MCF 10A (cell line): ENCODE data around the gene STK11. TPM values are rescaled to one million over a fixed set of nuclear protein-coding genes. Genes with fewer than 3 reads are reported as not detected.

Experiments used
- BruUV-seq: library from RNA; stranded (reverse); fragments of 400-500 nt; replicated peaks from 2 replicates; lab custom pipeline; 2021; lab: Mats Ljungman, UMichigan
- CTCF ChIA-PET: fragments of 300-600 bp; sonication (Branson Sonifier 250); formaldehyde crosslinking; extraction: SDS; loops from one replicate; lab custom pipeline; 2021; ENCODE audit warnings: antibody characterized with exemption, inconsistent platforms; lab: Yijun Ruan, JAX
- POLR2A ChIA-PET: fragments of 300-600, 350-650 bp; sonication (Branson Sonifier 250); formaldehyde crosslinking; extraction: SDS; loops from one replicate; lab custom pipeline; 2020; ENCODE audit warnings: antibody characterized with exemption, inconsistent platforms; lab: Yijun Ruan, JAX
- DNase-seq: peaks from one replicate; pipeline ENCODE4 v3.0.0-alpha.2; 2018; ENCODE audit not compliant: unreplicated experiment
- H3K27ac Mint-ChIP-seq: one replicate; pipeline ENCODE4 v1.8.0; 2022; ENCODE audit warnings: mild to moderate bottlenecking, low read depth, mixed read lengths; ENCODE audit not compliant: unreplicated experiment
- H3K27me3 Mint-ChIP-seq: one replicate; pipeline ENCODE4 v1.8.0; 2022; ENCODE audit warnings: mixed read lengths; ENCODE audit not compliant: insufficient read depth, unreplicated experiment
- H3K36me3 Mint-ChIP-seq: one replicate; pipeline ENCODE4 v1.8.0; 2022; ENCODE audit warnings: mild to moderate bottlenecking, moderate library complexity, mixed read lengths; ENCODE audit not compliant: insufficient read depth, unreplicated experiment
- H3K4me1 Mint-ChIP-seq: one replicate; pipeline ENCODE4 v1.8.0; 2022; ENCODE audit warnings: mixed read lengths; ENCODE audit not compliant: insufficient read depth, unreplicated experiment
- H3K4me3 Mint-ChIP-seq: one replicate; pipeline ENCODE4 v1.8.0; 2022; ENCODE audit warnings: mild to moderate bottlenecking, moderate library complexity, mixed read lengths; ENCODE audit not compliant: unreplicated experiment
- H3K9me3 Mint-ChIP-seq: one replicate; pipeline ENCODE4 v1.8.0; 2022; ENCODE audit warnings: mixed read lengths; ENCODE audit not compliant: unreplicated experiment
- CTCF ChIP-seq: fragments of 200-600 bp; IDR thresholded peaks from one replicate; pipeline ENCODE4 v1.8.0; 2022; ENCODE audit warnings: antibody characterized with exemption, mild to moderate bottlenecking; ENCODE audit not compliant: unreplicated experiment
- intact Hi-C: fragments of 100-400 bp; cut with micrococcal nuclease; formaldehyde crosslinking; loops from 2 replicates; pipeline ENCODE4 v1.14.1; 2022
- total RNA-seq: library from RNA; stranded (reverse); gene quantifications from 2 replicates; pipeline ENCODE4 v1.2.3, GENCODE V29; 2022

STK11 gene
- total RNA-seq, 1 experiment from 2014 or later: 65.6 TPM

- H3K4me3 Mint-ChIP-seq: peak overlapping the region; percentile 86
- ChIA-PET CTCF (no interaction called here), POLR2A (interaction anchor here (0.9 to 2.2 kb wide), 3 partner anchors 17 to 20 kb away, joined by 7 to 18 read pairs (median 17); partner anchors contain the start of gene CIRBP)
- TF ChIP-seq CTCF: no peak
- H3K27ac Mint-ChIP-seq: no peak overlapping the region
- peaks cover 53% of the 10 kb centered on the region for H3K36me3 Mint-ChIP-seq
- no peaks in the 10 kb centered on the region for H3K9me3 Mint-ChIP-seq
- no peaks in the 10 kb centered on the region for H3K27me3 Mint-ChIP-seq
- intact Hi-C loops: loop anchor here (1.0 kb wide), 1 partner anchor 17 kb away; no protein-coding TSS in a partner anchor
- peaks cover 9% of the 10 kb centered on the region for H3K4me1 Mint-ChIP-seq
- BruUV-seq: no TSS peak
- peak; percentile 97 for DNase-seq
Measured at GRCh38 chr19:1249298-1249989, 43.9 kb downstream of the STK11 start.

GRCh38 chr19:1249990-1250436 is 44.4 kb downstream of the STK11 start:
- TF ChIP-seq CTCF: no peak
- Mint-ChIP-seq H3K27ac (no peak overlapping the region), H3K36me3 (peaks cover 59% of the 10 kb centered on the region), H3K4me1 (peaks cover 5% of the 10 kb centered on the region), H3K9me3 (no peaks in the 10 kb centered on the region), H3K4me3 (peak overlapping the region; percentile 86), H3K27me3 (no peaks in the 10 kb centered on the region)
- ChIA-PET POLR2A (interaction anchor here (0.8 to 2.2 kb wide), 3 partner anchors 17 to 312 kb away, joined by 3 to 17 read pairs (median 7); partner anchors contain the start of gene CIRBP), CTCF (no interaction called here)
- DNase-seq: no peak
- BruUV-seq: no TSS peak
- intact Hi-C loops: loop anchor here (1.0 kb wide), 1 partner anchor 16 kb away; no protein-coding TSS in a partner anchor

GRCh38 chr19:1250437-1251260 is 45.1 kb downstream of the STK11 start:
- no TSS peak for BruUV-seq
- intact Hi-C loops: no loop called here
- ChIA-PET CTCF (no interaction called here), POLR2A (interaction anchor here (0.6 to 2.7 kb wide), 6 partner anchors 9 to 644 kb away, joined by 3 to 62 read pairs (median 5); partner anchors contain the start of gene CIRBP)
- peak overlapping the region; percentile 86 for H3K4me3 Mint-ChIP-seq
- H3K27me3 Mint-ChIP-seq: no peaks in the 10 kb centered on the region
- peaks cover 65% of the 10 kb centered on the region for H3K36me3 Mint-ChIP-seq
- TF ChIP-seq CTCF: no peak
- H3K27ac Mint-ChIP-seq: peak overlapping the region; percentile 86
- no peaks in the 10 kb centered on the region for H3K9me3 Mint-ChIP-seq
- no peak for DNase-seq
- peaks cover 5% of the 10 kb centered on the region for H3K4me1 Mint-ChIP-seq
